OCI-LY1 (cell line): ENCODE measurements around the gene BLID.

ENCODE experiments used
- H2AFZ ChIP-seq: fragments of 200-600 bp; sonication (generic), shearing (Covaris generic); 2 replicates; pipeline ENCODE4 v1.6.0; 2014; ENCODE audit warnings: antibody characterized with exemption, mild to moderate bottlenecking, low read length
- H3F3A ChIP-seq: fragments of 200-600 bp; sonication (generic), shearing (Covaris generic); 2 replicates; pipeline ENCODE4 v1.6.0; 2014; ENCODE audit warnings: mild to moderate bottlenecking, antibody characterized with exemption, low read length, moderate library complexity; ENCODE audit not compliant: insufficient read depth
- H3K27ac ChIP-seq: fragments of 200-600 bp; sonication (generic); 2 replicates; pipeline ENCODE4 v1.5.1; 2014; ENCODE audit warnings: low read length, mixed run types, mild to moderate bottlenecking, low read depth; ENCODE audit not compliant: poor library complexity, severe bottlenecking
- H3K27me3 ChIP-seq: fragments of 200-600 bp; sonication (generic); 2 replicates; pipeline ENCODE4 v1.6.0; 2014; ENCODE audit warnings: antibody characterized with exemption, mild to moderate bottlenecking, low read length, moderate library complexity; ENCODE audit not compliant: insufficient read depth
- H3K36me3 ChIP-seq: fragments of 200-600 bp; sonication (generic); 2 replicates; pipeline ENCODE4 v1.6.1; 2014; ENCODE audit warnings: mild to moderate bottlenecking, antibody characterized with exemption, low read length, moderate library complexity, mixed read lengths; ENCODE audit not compliant: insufficient read depth
- H3K4me1 ChIP-seq: fragments of 200-600 bp; sonication (generic); 2 replicates; pipeline ENCODE4 v1.5.1; 2014; ENCODE audit warnings: mild to moderate bottlenecking, low read length, moderate library complexity; ENCODE audit not compliant: insufficient read depth, severe bottlenecking
- H3K4me2 ChIP-seq: fragments of 200-600 bp; sonication (generic), shearing (Covaris generic); 2 replicates; pipeline ENCODE4 v1.6.1; 2014; ENCODE audit warnings: low read length
- H3K4me3 ChIP-seq: fragments of 200-600 bp; sonication (generic); 2 replicates; pipeline ENCODE4 v1.5.1; 2014; ENCODE audit warnings: low read length, low read depth, mild to moderate bottlenecking, mixed read lengths; ENCODE audit not compliant: poor library complexity, severe bottlenecking
- H3K79me2 ChIP-seq: fragments of 200-600 bp; shearing (Covaris generic); 2 replicates; pipeline ENCODE4 v1.6.1; 2016; ENCODE audit warnings: mixed run types, low read length, mixed read lengths; ENCODE audit not compliant: insufficient read depth
- H3K9ac ChIP-seq: fragments of 200-600 bp; sonication (generic), shearing (Covaris generic); 2 replicates; pipeline ENCODE4 v1.6.1; 2014; ENCODE audit warnings: mild to moderate bottlenecking, low read length, mixed read lengths
- H3K9me2 ChIP-seq: fragments of 200-600 bp; sonication (generic), shearing (Covaris generic); 2 replicates; pipeline ENCODE4 v1.6.1; 2014; ENCODE audit warnings: low read depth, mild to moderate bottlenecking, low read length, mixed read lengths
- H3K9me3 ChIP-seq: fragments of 200-600 bp; shearing (Covaris generic); 2 replicates; pipeline ENCODE4 v1.6.1; 2014; ENCODE audit warnings: low read length, mixed read lengths
- H4K20me1 ChIP-seq: fragments of 200-600 bp; sonication (generic), shearing (Covaris generic); 2 replicates; pipeline ENCODE4 v1.6.0; 2016; ENCODE audit warnings: mild to moderate bottlenecking, low read length; ENCODE audit not compliant: insufficient read depth
- EZH2 ChIP-seq: fragments of 200-600 bp; sonication (generic), shearing (Covaris generic); IDR thresholded peaks from 2 replicates; pipeline ENCODE4 v1.8.0; 2017; ENCODE audit warnings: borderline replicate concordance, mixed run types, mild to moderate bottlenecking, antibody characterized with exemption, low read length, moderate library complexity, mixed read lengths
- TF ChIP-seq, protein P1 (sequence below): fragments of 200-600 bp; sonication (generic), shearing (Covaris generic); IDR thresholded peaks from 2 replicates; pipeline ENCODE4 v1.5.1; 2017; ENCODE audit warnings: mild to moderate bottlenecking, antibody characterized with exemption, low read length, moderate library complexity, mixed read lengths

Gene BLID, protein sequence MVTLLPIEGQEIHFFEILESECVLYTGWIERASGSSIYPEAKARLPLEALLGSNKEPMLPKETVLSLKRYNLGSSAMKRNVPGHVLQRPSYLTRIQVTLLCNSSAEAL

DNA sequence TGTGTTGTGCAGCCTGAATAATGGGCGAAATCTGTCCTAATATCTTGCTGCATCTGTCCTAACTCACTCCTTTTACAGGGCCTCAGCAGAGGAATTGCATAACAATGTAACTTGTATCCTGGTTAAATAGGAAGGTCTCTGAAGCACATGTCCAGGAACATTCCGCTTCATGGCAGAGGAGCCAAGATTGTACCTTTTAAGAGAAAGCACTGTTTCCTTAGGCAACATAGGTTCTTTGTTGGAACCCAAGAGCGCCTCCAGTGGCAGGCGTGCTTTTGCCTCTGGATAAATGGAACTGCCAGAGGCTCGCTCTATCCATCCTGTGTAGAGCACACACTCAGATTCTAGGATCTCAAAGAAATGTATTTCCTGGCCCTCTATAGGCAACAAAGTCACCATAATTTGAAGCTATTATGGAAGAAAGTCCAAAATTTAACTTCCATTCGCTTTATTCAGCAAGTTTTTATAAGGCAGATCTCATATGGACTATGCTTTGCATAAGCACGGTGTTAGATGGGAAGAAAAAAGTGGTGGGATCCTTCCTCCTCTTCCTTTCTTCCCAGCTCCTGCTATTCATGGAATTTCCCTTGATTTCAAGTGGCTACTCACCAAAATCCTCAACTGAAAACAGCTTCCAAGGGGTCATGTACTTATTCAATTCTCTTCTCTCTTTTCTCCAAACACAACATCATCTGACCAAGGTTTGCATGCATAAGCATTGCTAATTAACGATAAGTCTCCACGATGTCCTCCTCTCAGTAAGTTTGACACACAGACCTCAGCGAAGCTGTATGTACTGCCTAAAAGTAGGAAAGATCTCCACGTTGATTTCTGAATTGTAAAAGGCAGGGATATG lies at the start of gene BLID:
Gene BLID (minus strand): TSS at position 692 of the 856 bp plus-strand sequence. CDS start 293 bp downstream, at position 399.
- no peaks in the 10 kb centered on the region for H3F3A ChIP-seq
- no peaks in the 10 kb centered on the region for H3K27me3 ChIP-seq
- no peaks in the 10 kb centered on the region for H3K9me2 ChIP-seq
- TF ChIP-seq, protein P1, sequence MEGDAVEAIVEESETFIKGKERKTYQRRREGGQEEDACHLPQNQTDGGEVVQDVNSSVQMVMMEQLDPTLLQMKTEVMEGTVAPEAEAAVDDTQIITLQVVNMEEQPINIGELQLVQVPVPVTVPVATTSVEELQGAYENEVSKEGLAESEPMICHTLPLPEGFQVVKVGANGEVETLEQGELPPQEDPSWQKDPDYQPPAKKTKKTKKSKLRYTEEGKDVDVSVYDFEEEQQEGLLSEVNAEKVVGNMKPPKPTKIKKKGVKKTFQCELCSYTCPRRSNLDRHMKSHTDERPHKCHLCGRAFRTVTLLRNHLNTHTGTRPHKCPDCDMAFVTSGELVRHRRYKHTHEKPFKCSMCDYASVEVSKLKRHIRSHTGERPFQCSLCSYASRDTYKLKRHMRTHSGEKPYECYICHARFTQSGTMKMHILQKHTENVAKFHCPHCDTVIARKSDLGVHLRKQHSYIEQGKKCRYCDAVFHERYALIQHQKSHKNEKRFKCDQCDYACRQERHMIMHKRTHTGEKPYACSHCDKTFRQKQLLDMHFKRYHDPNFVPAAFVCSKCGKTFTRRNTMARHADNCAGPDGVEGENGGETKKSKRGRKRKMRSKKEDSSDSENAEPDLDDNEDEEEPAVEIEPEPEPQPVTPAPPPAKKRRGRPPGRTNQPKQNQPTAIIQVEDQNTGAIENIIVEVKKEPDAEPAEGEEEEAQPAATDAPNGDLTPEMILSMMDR: peak; percentile 59; the same call in 1 of the 2 replicates
- TF ChIP-seq EZH2: no peak
- no peak within 1 kb of the TSS for H2AFZ ChIP-seq
- no peak within 1 kb of the TSS for H3K27ac ChIP-seq
- H3K36me3 ChIP-seq: no peaks in the 10 kb centered on the region
- no peaks in the 10 kb centered on the region for H3K79me2 ChIP-seq
- no peaks in the 10 kb centered on the region for H4K20me1 ChIP-seq
- H3K4me1 ChIP-seq: no peaks in the 10 kb centered on the region
- H3K4me2 ChIP-seq: no peak within 1 kb of the TSS
- H3K9ac ChIP-seq: no peak within 1 kb of the TSS
- no peaks in the 10 kb centered on the region for H3K9me3 ChIP-seq
- H3K4me3 ChIP-seq: no peak within 1 kb of the TSS

DNA sequence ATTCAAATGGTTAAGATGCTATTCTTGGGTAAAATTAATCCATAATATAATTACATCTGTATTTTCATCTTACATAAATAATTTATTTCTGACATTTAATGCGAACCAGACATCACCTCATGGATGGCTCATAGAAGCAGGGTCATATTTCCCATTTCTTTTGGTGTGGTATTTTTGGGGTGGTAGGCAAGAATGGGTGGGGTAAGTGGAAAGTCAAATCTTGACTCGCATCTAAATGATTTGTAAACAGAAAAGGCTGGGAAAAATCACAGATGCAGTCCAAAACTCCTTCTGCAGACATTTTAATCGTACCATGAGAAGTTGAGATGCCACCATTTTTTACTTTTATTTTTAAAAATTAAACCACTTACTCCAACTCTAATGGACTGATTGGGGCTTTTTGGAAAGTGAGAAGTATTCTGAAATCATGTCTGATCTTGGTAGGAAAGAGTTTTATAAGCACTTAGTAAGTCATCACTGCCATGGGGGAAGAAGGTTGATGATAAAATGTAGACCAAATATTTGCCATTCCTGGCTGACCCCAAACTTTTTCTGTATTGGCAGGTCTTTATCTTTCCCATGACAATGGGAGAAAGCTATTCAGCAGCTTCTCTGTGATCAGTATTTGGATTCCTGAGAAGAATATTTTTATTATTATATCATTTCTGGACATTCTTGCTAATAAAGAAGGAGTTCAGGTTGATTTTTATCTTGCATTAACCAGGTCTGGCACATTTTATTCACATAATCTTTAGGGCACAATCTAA lies 47.2 kb upstream of the BLID start:
- no peaks in the 10 kb centered on the region for H3K36me3 ChIP-seq
- H3K4me1 ChIP-seq: no peaks in the 10 kb centered on the region

DNA sequence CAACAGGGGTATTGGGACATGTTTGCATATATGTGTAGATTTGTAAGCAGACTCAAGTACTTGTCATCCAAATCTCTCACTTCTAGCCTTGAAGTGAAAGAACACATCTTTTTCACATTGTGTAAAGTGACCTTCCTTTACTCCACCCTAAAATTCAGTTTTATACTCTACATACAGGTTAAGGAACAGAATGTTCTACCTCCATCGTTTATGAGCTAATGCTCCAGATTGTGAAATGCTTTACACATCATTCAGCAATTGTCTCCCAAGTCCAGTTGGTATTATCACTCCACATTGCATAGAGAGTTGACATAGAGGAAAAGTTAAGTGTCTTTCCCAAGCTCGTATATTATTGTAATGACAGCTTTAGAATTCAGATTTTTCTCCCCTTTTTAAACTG lies 46.1 kb upstream of the BLID start:
- Histone ChIP-seq H3K9ac (no peak overlapping the region), H3K4me3 (no peak overlapping the region), H3K9me2 (no peaks in the 10 kb centered on the region), H3K27ac (no peak overlapping the region), H3K9me3 (no peaks in the 10 kb centered on the region), H3F3A (no peaks in the 10 kb centered on the region), H3K4me2 (no peak overlapping the region), H3K4me1 (no peaks in the 10 kb centered on the region), H4K20me1 (no peaks in the 10 kb centered on the region), H3K27me3 (no peaks in the 10 kb centered on the region), H3K36me3 (no peaks in the 10 kb centered on the region), H3K79me2 (no peaks in the 10 kb centered on the region), H2AFZ (no peak overlapping the region)
- TF ChIP-seq EZH2: no peak
- TF ChIP-seq, protein P1: no peak

More for the DNA sequence above, 47.2 kb upstream of the BLID start:
- Histone ChIP-seq H2AFZ (no peak overlapping the region), H4K20me1 (no peaks in the 10 kb centered on the region), H3K9me3 (no peaks in the 10 kb centered on the region), H3K9ac (no peak overlapping the region), H3K79me2 (no peaks in the 10 kb centered on the region), H3K27ac (no peak overlapping the region), H3K9me2 (no peaks in the 10 kb centered on the region), H3K27me3 (no peaks in the 10 kb centered on the region), H3K4me2 (no peak overlapping the region), H3K4me3 (no peak overlapping the region), H3F3A (no peaks in the 10 kb centered on the region)
- TF ChIP-seq EZH2: no peak
- TF ChIP-seq, protein P1: no peak
